ENCODE measurements around the gene RSPH6A.

DNA sequence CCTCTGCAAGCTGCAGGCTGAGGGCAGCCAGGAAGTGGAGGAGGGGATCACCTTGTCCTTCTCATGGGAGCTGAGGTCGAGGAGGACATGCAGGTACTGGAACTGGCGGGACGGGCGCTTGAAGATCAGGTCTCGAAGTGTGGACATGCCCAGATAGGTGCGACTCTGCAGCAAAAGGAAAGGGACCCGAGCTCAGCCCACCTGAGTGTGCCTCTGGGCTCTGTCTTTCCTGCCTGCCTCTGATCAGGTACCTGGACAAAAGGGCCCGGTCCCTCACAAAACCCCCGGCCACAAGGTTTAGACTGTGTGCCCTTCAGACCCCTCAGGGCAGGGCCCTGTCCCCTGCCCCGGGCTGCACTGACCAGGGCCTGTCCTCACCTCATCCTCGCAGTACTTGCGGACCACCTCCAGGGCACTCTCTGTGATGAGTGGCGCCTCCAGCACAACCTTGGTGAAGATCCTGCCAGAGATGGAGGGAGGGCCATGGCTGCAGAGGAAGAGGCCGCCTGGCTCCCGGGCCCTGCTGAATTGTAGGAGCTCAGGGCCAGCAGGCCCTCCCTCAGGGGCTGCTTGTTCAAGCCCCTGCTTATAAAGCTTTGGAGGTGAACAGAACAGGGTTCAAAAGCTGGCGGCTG is 12.5 kb upstream of the RSPH6A start:
- no peak for TF ChIP-seq HOXD1 (CRISPR knock-in tag; IDR thresholded peaks at IDR 0.05)
- TF ChIP-seq CHD2 (IDR thresholded peaks at IDR 0.05; ENCODE audit: low read depth, low read length) = no peak
- TF ChIP-seq HDAC6 (IDR thresholded peaks at IDR 0.05; ENCODE audit: low read depth, low read length) = no peak
- TF ChIP-seq, protein P1, sequence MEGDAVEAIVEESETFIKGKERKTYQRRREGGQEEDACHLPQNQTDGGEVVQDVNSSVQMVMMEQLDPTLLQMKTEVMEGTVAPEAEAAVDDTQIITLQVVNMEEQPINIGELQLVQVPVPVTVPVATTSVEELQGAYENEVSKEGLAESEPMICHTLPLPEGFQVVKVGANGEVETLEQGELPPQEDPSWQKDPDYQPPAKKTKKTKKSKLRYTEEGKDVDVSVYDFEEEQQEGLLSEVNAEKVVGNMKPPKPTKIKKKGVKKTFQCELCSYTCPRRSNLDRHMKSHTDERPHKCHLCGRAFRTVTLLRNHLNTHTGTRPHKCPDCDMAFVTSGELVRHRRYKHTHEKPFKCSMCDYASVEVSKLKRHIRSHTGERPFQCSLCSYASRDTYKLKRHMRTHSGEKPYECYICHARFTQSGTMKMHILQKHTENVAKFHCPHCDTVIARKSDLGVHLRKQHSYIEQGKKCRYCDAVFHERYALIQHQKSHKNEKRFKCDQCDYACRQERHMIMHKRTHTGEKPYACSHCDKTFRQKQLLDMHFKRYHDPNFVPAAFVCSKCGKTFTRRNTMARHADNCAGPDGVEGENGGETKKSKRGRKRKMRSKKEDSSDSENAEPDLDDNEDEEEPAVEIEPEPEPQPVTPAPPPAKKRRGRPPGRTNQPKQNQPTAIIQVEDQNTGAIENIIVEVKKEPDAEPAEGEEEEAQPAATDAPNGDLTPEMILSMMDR (CRISPR knock-in tag; IDR thresholded peaks at IDR 0.05) = no peak
- TF ChIP-seq JUN (CRISPR knock-in tag; IDR thresholded peaks at IDR 0.05) = no peak
- TF ChIP-seq FOXC1 (CRISPR knock-in tag; IDR thresholded peaks at IDR 0.05; ENCODE audit: borderline replicate concordance) = no peak
- TF ChIP-seq, protein P2, sequence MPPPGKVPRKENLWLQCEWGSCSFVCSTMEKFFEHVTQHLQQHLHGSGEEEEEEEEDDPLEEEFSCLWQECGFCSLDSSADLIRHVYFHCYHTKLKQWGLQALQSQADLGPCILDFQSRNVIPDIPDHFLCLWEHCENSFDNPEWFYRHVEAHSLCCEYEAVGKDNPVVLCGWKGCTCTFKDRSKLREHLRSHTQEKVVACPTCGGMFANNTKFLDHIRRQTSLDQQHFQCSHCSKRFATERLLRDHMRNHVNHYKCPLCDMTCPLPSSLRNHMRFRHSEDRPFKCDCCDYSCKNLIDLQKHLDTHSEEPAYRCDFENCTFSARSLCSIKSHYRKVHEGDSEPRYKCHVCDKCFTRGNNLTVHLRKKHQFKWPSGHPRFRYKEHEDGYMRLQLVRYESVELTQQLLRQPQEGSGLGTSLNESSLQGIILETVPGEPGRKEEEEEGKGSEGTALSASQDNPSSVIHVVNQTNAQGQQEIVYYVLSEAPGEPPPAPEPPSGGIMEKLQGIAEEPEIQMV (CRISPR knock-in tag; IDR thresholded peaks at IDR 0.05; ENCODE audit: low read depth) = no peak

Measured in HepG2 (cell line).